Medulla oblongata (tissue), 1 donor: ENCODE measurements around the gene TUT4.

ENCODE experiments used
- DNase-seq: peaks from one replicate; pipeline ENCODE4 v3.0.0-alpha.2; 2015; ENCODE audit errors: extremely low spot score

Gene TUT4

GRCh38 chr1:52571783-52572182 lies 18.9 kb upstream of the TUT4 start:
- no peak for DNase-seq

GRCh38 chr1:52569449-52570210 lies 16.7 kb upstream of the TUT4 start:
- DNase-seq, result peak; percentile 22

- DNase-seq, result no peak
Measured at GRCh38 chr1:52567943-52568342, 15.1 kb upstream of the TUT4 start.

DNA sequence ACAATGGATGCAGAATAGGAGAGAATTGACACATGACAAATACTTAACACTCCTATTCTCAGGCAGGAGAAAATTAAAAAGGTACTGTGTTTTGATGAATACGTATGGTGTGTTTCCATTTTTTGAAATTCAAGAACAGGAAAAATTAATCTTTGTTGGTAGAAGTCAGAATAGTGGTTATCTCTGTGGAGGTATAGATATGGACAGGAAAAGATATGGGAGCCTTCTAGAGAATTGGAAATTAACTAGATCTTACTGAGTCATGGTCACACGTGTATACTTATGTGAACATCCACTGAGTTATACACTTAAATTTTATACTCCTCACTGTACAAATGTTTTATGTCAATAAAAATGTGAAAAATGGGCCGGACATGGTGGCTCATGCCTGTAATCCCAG lies 9.9 kb upstream of the TUT4 start:
- no peak for DNase-seq

DNA sequence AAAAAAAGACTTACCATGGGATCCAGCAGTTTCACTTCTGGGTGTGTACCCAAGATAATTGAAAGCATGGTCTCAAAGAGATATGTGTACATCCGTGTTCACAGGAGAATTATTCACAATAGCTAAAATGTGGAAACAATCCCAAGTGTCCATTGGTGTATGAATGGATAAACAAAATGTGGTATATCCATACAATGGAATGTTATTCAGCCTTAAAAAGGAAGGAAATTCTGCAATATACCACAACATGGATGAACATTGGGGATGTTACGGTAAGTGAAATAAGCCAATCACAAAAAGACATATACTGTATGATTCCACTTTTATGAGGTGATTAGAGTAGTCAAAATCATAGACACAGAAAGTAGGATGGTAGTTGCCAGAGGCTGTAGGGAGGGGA lies 7.0 kb upstream of the TUT4 start:
- no peak for DNase-seq

DNA sequence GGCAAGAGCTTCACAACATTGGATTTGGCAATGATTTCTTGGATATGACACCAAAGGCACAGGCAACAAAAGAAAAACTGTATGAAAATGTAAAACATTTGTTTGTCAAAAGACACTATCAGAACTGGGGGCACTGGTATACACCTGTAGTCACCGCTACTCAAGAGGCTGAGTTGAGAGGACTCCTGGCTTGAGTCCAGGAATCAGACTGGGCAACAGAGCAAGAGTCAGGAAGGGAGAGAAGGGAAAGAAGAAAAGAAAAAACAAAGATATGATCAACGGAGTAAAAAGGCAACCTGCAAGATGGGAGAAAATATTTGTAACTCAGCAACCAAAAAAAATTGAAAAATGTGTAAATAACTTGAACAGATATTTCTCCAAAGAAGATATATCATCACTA lies 6.0 kb upstream of the TUT4 start:
- DNase-seq, result no peak

DNA sequence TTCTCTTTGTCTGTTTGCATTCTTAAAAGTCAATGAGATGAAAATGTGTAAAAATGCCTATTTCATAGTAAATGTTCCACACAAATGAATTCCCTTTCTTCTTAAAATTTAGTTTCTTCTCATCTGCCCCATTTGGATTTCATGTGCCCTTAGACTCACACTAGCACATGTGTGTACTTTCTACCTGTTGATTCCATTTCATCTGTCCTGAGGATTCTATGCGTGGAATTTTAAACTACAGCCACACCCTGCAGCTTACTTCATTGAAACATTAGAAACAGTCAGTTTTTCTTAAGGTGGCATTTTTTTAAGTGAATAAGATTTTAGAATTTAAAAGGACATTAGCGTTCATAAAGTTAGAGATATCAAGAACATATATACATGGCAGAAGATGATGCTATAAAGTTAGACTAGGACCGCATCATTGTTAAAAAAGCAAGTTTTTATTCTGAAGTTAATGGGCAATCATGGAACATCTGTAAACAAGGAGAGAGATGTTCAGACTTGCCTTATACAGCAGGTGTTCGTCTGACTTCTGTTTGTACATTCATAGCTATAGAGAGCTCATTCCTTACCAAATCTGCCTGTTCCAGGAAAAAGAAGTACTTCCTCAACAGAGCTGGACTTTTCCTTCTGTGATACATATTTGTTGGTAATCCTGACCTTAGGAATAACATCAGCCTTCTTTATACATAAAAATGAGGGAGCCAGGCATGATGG lies 3.9 kb upstream of the TUT4 start:
- DNase-seq, result no peak

GRCh38 chr1:52554756-52555155 lies 1.9 kb upstream of the TUT4 start:
- no peak for DNase-seq

- DNase-seq, result no peak
Measured at GRCh38 chr1:52554267-52554640, 1.4 kb upstream of the TUT4 start.

DNA sequence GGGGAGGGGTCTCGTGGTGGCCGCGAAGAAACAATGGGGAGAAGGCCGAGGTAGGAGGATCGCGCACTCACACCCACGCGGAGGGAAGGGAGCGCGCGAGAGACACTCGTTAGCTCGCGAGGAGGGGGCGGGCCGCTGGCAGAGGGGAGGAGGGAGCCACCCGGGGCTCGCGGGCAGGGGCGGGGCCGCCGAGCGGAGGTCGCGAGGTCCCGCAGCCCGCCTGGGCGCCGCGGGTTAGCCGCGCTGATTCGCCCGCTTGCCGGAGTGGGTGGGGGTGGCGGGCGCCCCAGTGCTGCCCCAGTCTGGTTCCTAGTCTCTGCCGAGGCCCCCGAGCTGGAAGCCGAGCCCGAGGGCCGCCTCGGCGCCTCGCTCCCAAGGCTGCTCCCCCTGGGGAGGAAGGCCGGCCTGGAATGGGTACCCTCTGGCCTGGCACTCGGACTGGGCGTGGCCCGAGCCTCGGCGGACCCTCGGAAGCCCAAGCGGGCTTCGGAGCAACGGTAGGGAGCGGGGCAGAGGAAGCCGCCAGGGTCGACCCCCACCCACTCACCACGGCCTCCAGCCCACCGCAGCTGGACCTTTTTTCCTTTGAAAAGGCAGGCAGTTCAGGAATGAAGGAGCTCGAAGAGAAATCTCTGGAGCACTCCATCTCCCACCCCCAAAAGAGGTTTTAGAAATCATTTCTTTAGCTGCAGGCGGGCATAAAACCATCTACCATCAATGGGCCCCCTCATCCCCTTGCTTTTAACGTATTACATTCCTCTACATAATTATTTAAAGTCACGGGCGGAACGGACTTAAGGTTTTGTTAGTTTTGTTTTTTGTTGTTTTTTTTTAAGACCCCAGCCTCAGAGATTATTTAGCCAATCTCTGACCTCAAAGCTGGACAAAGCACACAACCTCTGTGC lies 722 bp upstream of the TUT4 start:
- DNase-seq, result peak; percentile 81

DNA sequence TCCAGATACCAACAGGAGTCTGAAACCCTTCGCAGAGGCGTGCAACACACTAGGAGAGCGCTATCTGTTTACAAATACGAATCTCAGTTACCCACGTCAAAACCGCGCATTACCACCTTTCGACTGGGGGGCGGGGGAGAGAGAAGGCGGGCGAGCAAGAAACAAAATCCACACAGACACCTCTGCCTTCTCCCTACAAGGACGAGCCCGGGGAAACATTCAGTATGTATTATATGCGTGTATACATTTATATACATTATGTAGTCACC lies 722 bp downstream of the TUT4 start:
- peak; percentile 67 for DNase-seq

DNA sequence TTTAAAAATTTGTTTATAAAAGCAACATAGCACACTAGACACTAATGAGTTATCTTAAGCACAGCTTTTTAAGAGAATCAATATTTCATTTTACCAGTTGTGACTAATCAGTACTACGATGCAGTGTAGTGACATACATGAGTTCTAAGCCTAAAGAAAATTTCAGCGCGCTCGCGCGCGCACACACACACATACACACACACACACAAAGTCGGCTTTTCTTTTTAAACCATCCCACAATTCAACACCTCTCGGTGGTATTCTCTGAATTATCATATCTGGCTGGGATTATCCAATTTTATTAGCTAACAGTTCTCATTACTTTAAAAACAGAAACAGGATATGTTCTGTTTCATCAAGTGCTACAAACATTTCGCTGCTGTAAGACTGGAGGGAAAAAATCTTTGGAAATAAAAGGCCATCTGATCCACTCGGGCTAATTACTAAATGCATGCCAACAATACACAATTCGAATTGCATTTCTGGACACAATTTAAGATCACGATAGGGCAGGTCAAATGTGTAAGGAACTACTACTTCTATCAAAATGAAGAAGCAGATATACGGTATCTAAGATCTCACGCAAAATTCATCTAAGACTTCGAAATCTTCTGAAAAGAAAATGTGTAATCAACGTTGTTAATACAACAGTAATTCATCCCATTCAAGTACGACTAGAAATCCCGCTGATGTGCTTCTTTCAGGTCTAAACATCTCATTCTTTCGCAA lies 1.2 kb downstream of the TUT4 start:
- peak; percentile 36 for DNase-seq

DNA sequence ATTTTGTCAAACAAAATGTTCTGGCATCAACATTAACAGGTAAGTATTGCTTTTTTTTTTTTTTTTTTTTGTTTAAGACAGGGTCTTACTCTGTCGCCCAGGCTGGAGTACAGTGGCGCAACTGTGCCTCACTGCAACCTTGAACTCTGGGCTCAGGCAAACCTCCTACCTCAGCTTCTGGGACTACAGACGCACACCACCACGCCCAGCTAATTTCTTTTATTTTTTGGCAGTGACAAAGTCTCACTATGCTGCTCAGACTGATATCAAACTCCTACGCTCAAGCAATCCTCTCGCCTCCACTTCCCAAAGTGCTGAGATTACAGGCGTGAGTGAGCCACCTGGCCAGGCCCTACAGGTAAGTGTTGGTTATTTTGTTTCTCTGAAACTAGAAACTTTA lies 2.4 kb downstream of the TUT4 start:
- DNase-seq, result no peak

GRCh38 chr1:52549267-52549666 lies 3.6 kb downstream of the TUT4 start:
- DNase-seq, result no peak

DNA sequence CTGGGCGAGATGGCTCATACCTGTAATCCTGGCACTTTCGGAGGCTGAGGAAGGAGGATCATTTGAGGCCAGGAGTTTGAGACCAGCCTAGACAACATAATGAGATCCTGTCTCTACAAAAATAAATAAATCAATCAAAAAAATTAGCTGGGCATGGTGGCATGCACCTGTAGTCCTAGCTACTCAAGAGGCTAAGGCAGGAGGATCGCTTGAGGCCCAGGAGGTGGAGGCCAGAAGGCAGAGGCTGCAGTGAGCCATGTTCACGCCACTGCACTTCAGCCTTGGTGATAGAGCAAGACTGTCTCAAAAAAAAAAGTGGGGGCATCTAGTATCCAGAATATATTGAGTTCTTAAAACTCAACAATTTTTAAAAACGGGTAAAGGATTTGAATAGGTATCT lies 6.0 kb downstream of the TUT4 start:
- no peak for DNase-seq

DNA sequence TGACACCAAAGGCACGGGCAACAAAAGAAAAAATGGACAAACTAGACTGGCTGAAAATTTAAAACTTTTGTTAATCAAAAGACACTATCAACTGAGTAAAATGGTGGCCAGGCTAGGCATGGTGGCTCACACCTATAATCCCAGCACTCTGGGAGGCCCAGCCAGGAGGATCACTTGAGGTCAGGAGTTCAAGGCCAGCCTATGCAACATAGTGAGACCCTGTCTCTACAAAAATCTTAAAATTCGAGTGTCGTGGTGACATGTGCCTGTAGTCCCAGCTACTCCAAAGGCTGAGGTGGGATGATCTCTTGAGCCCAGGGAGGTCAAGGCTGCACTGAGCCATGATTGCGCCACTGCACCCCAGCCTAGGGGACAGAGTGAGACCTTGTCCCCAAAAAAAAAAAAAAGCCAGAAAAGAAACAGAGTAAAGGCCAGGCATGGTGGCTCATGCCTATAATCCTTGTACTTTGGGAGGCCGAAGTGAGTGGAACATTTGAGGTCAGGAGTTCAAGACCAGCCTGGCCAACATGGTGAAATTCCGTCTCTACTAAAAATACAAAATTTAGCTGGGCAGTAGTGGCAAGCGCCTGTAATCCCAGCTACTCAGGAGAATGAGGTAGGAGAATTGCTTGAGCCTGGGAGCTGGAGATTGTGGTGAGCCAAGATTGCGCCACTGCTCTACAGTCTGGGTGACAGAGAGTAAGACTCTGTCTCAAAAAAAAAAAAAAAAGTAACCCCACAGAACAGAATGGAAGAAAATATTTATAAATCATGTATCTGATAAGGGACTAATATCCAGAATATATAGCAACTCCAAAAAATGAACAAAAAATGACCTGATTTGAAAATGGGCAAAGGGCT lies 8.0 kb downstream of the TUT4 start:
- no peak for DNase-seq

DNA sequence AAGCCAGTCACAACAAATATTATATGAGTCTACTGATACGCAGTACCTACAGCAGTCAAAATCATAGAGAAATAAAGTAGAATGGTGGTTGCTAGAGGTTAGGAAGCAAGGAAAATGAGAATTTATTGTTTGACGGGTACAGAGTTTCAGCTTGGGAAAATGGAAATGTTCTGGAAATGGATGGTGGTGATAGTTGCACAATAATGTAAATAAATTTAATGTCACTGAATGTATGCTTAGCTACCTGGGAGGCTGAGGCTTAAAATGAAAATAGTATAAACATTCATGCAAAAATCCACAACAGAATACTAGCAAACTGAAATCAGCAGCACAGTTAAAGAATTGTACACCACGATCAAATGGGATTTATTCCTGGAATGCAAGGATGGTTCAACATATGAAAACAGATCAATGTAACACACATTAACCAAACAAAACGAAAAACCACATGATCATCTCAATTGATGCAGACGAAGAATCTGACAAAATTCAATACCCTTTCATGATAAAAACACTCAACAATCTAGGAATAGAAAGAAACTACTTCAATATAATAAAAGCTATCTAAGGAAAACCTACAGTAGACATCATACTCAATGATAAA lies 10.7 kb downstream of the TUT4 start:
- DNase-seq, result no peak

DNA sequence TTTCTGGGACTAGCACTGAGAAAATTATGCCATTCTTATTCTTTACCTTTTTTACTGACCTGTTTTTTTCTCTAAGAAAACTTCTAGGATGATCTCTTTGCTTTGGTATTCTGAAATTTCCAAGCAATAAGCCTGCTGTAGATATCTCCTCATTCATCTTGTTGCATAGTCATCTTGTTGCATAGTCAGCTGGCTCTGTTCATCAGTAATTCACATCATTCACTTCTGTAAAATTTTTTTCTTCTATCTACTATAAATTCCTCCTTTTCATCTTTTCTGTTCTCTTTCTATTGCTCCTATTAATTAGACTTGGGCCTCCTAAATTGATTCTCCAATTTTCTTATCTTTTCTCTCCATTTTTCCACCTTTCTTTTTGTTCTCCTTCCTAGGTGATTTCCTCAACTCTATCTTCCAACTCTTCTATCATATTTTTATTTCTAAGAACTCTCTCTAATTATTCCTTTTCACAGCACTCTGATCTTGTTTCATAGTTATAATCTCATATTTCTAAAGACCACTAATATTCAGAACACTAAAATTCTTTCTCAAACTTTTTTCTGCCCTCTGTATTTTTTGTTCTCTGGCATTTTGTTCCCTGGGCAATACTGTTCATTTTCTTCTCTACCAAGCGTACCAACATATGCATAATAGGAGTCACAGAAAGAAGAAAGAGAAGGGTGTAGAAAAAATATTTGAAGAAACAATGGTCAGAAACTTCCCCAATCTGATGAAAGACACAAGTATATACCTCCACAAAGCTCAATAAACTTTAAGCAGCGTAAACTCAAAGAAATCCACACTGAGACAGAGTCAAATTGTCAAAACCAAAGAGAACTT lies 17.7 kb downstream of the TUT4 start:
- DNase-seq, result no peak

DNA sequence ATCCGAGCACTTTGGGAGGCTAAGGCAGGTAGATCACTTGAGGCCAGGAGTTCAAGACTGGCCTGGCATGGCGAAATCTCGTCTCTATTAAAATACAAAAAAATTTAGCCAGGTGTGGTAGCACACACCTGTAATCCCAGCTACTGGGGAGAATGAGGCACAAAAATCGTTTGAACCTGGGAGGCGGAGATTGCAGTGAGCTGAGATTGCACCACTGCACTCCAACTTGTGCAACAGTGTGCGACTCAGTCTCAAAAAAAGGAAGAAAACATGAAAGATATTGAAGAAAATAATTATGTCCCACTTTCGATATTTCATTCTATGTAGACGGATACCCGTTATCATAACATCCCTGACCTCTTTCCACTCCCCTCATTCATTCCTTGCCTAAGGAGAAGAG lies 19.2 kb downstream of the TUT4 start:
- no peak for DNase-seq
